DMS114 treated with DMSO at 0.1 percent for 48 hours (cell line): ENCODE measurements around the gene C20orf204.

Experiments
- DNase-seq: peaks from one replicate; lab custom pipeline; 2025; ENCODE audit not compliant: unreplicated experiment; lab: John Stamatoyannopoulos, UW

C20orf204 gene

GRCh38 chr20:64041040-64041780 is 5.2 kb downstream of the C20orf204 start:
- no peak for DNase-seq

- no peak for DNase-seq
Measured at GRCh38 chr20:64041781-64042053, 5.7 kb downstream of the C20orf204 start.

- no peak for DNase-seq
Measured at GRCh38 chr20:64042054-64042781, 6.2 kb downstream of the C20orf204 start.

DNA sequence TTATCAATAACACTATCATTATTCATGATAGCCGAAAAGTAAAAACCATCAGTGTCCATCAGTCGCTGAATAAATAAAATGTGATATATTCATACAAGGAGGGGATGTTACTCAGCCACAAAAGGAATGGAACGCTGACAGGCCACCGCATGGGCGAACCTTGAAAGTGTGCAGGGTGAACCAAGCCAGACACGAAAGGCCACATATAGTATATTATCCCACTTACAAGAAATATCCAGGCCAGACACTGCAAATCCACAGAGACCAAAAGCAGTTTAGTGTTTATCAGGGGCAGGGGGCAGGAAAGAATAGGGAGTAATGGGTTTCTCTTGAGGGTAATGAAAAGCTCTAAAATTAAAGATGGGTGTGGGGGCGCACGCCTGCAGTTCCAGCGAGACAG is 7.8 kb downstream of the C20orf204 start:
- DNase-seq = no peak

- no peak for DNase-seq
Measured at GRCh38 chr20:64044484-64045247, 8.7 kb downstream of the C20orf204 start.

GRCh38 chr20:64045346-64046011 is 9.5 kb downstream of the C20orf204 start:
- DNase-seq = no peak

DNA sequence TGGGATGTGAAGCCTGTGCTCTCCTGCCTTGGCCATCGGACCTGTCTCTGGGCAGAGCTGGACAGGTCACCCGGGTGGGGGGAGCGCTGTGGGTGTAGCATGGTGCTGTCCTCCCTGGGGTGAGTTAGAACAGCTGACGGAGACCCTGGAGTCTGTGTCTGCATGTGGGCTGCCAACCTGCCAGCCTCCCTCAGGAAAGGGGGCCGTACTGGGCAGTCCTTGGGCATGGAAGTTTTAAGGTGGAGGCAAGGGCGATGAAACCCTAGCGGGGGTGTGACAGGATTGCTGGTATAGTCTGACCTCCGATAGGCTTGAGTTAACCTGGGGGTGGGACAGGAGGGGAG is 11.0 kb downstream of the C20orf204 start:
- no peak for DNase-seq

GRCh38 chr20:64047968-64048401 is 12.0 kb downstream of the C20orf204 start:
- DNase-seq = no peak

DNA sequence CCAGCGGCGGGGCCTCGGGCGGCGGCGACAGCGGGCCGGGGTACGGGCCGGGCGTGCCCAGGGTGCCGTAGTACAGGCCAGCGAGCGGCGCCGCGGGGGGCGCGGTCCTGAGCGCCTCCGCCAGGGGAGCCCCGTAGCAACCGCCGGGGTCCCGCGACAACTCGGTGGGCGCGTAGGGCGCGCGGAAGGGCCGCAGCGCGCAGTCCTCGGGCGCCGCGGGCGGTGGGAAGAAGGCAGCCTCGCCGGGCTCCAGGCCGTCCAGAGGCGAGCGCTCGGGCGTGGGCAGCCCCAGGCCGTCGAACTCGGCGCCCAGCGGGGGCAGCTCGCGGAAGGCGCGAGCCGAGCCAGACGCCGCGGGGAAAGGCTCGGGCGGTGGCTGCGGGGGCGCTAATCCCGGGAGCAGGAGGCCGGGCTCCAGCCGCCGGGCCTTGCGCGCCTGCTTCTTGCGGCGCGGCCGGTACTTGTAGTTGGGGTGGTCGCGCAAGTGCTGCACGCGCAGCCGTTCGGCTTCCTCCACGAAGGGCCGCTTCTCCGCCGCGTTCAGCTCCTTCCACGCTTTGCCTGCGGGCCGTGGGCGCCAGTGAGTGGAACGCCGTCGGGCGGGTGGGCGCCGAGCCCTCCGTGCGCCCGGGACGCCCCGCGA is 12.5 kb downstream of the C20orf204 start:
- no peak for DNase-seq

GRCh38 chr20:64049060-64049877 is 13.3 kb downstream of the C20orf204 start, which contains the start of gene SOX18:
Gene SOX18, minus strand, starts transcription at chr20:64049639. Its CDS starts 123 bp downstream, at chr20:64049516.
- DNase-seq = no peak

DNA sequence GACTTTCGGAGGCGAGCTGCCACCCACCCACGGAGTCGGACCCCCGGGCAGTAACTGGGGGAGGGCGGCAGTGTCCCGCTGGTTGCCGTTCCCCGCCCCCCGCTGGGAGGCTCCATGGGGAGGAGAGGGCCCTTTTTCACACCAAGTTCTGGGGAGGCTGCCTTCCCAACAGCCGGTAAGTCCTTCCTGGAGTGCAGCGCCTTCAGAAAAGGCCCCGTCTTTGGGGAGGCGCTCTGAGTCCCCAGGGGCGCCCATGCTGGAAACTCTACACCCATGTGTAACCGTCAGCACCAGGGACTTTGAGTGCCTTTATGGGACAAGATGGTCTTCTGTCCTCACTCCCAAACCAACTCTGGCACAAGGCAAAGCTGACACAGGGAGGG is 13.9 kb downstream of the C20orf204 start:
- no peak for DNase-seq

- DNase-seq = no peak
Measured at GRCh38 chr20:64050261-64051032, 14.5 kb downstream of the C20orf204 start.

- no peak for DNase-seq
Measured at GRCh38 chr20:64051033-64051452, 15.1 kb downstream of the C20orf204 start.

DNA sequence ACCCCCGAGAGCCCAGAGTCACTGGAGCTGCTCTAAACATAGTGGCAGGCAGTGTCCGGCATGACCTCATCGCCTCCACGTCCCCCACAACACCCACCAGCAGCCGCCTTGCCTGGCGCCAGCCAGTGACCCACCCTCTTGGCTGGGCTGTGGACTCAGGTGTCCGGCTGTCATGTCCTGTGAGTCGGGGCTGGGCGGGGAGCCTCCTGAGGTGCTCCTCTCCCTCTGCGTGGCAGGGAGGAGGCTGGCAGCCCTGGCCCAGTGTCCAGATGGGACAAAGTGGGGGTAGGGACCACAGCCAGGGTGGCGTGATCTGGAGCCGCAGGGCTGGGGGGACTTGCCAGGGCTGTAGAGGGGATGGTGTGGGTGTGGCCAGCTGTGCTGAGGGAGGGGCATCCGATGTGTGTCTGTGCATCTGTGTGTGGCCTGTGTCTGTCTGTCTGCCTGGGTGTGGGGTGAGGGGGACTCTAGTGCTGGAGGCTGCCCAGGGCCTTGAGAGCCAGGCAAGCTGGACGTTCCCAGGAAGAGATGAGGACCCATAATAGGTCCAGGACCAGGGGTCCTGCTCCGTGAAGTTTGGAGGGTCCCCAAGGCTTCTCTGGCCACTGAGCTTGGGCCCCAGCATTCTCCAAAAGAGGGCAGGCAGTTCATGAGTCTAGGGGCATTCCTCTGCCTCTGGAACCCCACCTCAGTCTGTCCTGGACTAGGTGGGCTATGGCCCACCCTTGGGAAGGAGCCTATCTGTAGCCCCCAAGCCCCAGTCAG is 15.8 kb downstream of the C20orf204 start:
- no peak for DNase-seq

GRCh38 chr20:64052326-64052722 is 16.3 kb downstream of the C20orf204 start:
- DNase-seq = no peak

- no peak for DNase-seq
Measured at GRCh38 chr20:64052987-64053840, 17.2 kb downstream of the C20orf204 start.

- no peak for DNase-seq
Measured at GRCh38 chr20:64053841-64054661, 18.1 kb downstream of the C20orf204 start.
